HUDEP-2 (cell line): ENCODE measurements around the gene SUSD3.
"Not testable (repeated sequence)": the region's sequence is repeated elsewhere in the genome, so short reads cannot be mapped to it uniquely, and the experiment has no call there.

Source experiments
- DNase-seq, 76 experiments: peaks; one replicate each; lab custom pipeline; 2025; ENCODE audit not compliant: unreplicated experiment in 76 of 76; lab: John Stamatoyannopoulos, UW

Gene SUSD3

GRCh38 chr9:93058355-93059010 lies at the start of gene SUSD3:
SUSD3 (plus strand) TSS chr9:93058701; CDS start chr9:93058743, 42 bp downstream.
- DNase-seq: peak in 5 of 76 experiments; percentile 4 to 14 (median 8)

- DNase-seq: no peak
Observed at GRCh38 chr9:93009337-93010015, 49.0 kb upstream of the SUSD3 start.

- DNase-seq: no peak
Observed at GRCh38 chr9:93010056-93010455, 48.4 kb upstream of the SUSD3 start.

- no peak for DNase-seq
Observed at GRCh38 chr9:93010704-93011103, 47.8 kb upstream of the SUSD3 start.

- no peak for DNase-seq
Observed at GRCh38 chr9:93011114-93011513, 47.4 kb upstream of the SUSD3 start.

GRCh38 chr9:93012963-93013855 lies 45.3 kb upstream of the SUSD3 start:
- DNase-seq: no peak

- DNase-seq: no peak
Observed at GRCh38 chr9:93013856-93014582, 44.5 kb upstream of the SUSD3 start.

- DNase-seq: not testable (repeated sequence)
Observed at GRCh38 chr9:93015190-93015589, 43.3 kb upstream of the SUSD3 start.

- no peak for DNase-seq
Observed at GRCh38 chr9:93017621-93018020, 40.9 kb upstream of the SUSD3 start.

GRCh38 chr9:93020151-93020550 lies 38.4 kb upstream of the SUSD3 start:
- no peak for DNase-seq

GRCh38 chr9:93020771-93021670 lies 37.5 kb upstream of the SUSD3 start:
- DNase-seq: no peak

- DNase-seq: no peak
Observed at GRCh38 chr9:93022066-93022465, 36.4 kb upstream of the SUSD3 start.

- DNase-seq: no peak
Observed at GRCh38 chr9:93022721-93023520, 35.6 kb upstream of the SUSD3 start.

GRCh38 chr9:93023521-93023815 lies 35.0 kb upstream of the SUSD3 start:
- DNase-seq: no peak

GRCh38 chr9:93024646-93024910 lies 33.9 kb upstream of the SUSD3 start:
- no peak for DNase-seq

- no peak for DNase-seq
Observed at GRCh38 chr9:93024986-93025630, 33.4 kb upstream of the SUSD3 start.

- no peak for DNase-seq
Observed at GRCh38 chr9:93025736-93026135, 32.8 kb upstream of the SUSD3 start.

- no peak for DNase-seq
Observed at GRCh38 chr9:93026640-93027039, 31.9 kb upstream of the SUSD3 start.

- no peak for DNase-seq
Observed at GRCh38 chr9:93027750-93028149, 30.8 kb upstream of the SUSD3 start.
